GM12801 (cell line): ENCODE results near the gene CARD11.

Source experiments
- CTCF ChIP-seq: IDR thresholded peaks from one replicate; pipeline ENCODE4 v1.5.1; 2011; ENCODE audit warnings: control low read depth; ENCODE audit not compliant: insufficient read length; ENCODE audit errors: extremely low read depth

The CARD11 gene

GRCh38 chr7:2912684-2913439, 130.8 kb downstream of the CARD11 start:
- TF ChIP-seq CTCF, result no peak

GRCh38 chr7:2911466-2911865, 132.2 kb downstream of the CARD11 start:
- no peak for TF ChIP-seq CTCF

- TF ChIP-seq CTCF, result no peak
Measured at GRCh38 chr7:2909471-2910039, 134.1 kb downstream of the CARD11 start.

- TF ChIP-seq CTCF, result no peak
Measured at GRCh38 chr7:2909043-2909442, 134.6 kb downstream of the CARD11 start.

- TF ChIP-seq CTCF, result no peak
Measured at GRCh38 chr7:2908103-2908683, 135.5 kb downstream of the CARD11 start.

- no peak for TF ChIP-seq CTCF
Measured at GRCh38 chr7:2906197-2906931, 137.3 kb downstream of the CARD11 start.

GRCh38 chr7:2905500-2905899, 138.2 kb downstream of the CARD11 start:
- TF ChIP-seq CTCF, result no peak
